Liver (tissue), 9 donors: Measurements from ENCODE around the gene GLMP. TPM values are rescaled to one million over a fixed set of nuclear protein-coding genes. Genes with fewer than 3 reads are reported as not detected.

Source experiments
- DNase-seq: peaks from one replicate; pipeline ENCODE4 v3.0.0-alpha.2; 2017; ENCODE audit warnings: low spot score
- H3K27ac ChIP-seq, 2 donors: one replicate each; pipeline ENCODE4 v1.7.0; 2013; ENCODE audit warnings: inconsistent platforms in 2 of 2, low read length in 2 of 2, control low read depth in 1 of 2, low read depth in 1 of 2, mild to moderate bottlenecking in 1 of 2
- H3K27me3 ChIP-seq, 4 donors: one replicate each; pipeline versions ENCODE4 v1.6.1 to v1.7.0; 2013; ENCODE audit warnings: low read length in 3 of 4, inconsistent platforms in 1 of 4, mild to moderate bottlenecking in 1 of 4, moderate library complexity in 1 of 4; ENCODE audit not compliant: control insufficient read depth in 4 of 4, insufficient read depth in 4 of 4
- H3K36me3 ChIP-seq, 4 donors: one replicate each; pipeline versions ENCODE4 v1.6.1 to v1.7.0; 2013; ENCODE audit warnings: low read length in 3 of 4, mild to moderate bottlenecking in 3 of 4, low read depth in 1 of 4, moderate library complexity in 1 of 4; ENCODE audit not compliant: control insufficient read depth in 4 of 4, insufficient read depth in 3 of 4
- H3K4me1 ChIP-seq, 4 donors: one replicate each; pipeline versions ENCODE4 v1.6.1 to v1.7.0; 2013; ENCODE audit warnings: low read length in 3 of 4, mild to moderate bottlenecking in 3 of 4, moderate library complexity in 1 of 4; ENCODE audit not compliant: control insufficient read depth in 4 of 4, insufficient read depth in 4 of 4
- H3K4me3 ChIP-seq, 3 donors: one replicate each; pipeline versions ENCODE4 v1.6.1 to v1.7.0; 2013; ENCODE audit warnings: low read length in 3 of 3, control low read depth in 1 of 3, low read depth in 1 of 3, mild to moderate bottlenecking in 1 of 3
- H3K9ac ChIP-seq, 2 donors: one replicate each; pipeline ENCODE4 v1.7.0; 2013; ENCODE audit warnings: low read length in 2 of 2, mild to moderate bottlenecking in 2 of 2, moderate library complexity in 2 of 2, control low read depth in 1 of 2, low read depth in 1 of 2
- H3K9me3 ChIP-seq, 4 donors: one replicate each; pipeline versions ENCODE4 v1.6.1 to v1.7.0; 2013; ENCODE audit warnings: low read length in 3 of 4; ENCODE audit not compliant: control insufficient read depth in 4 of 4
- ATF3 ChIP-seq: IDR thresholded peaks from 2 replicates; pipeline ENCODE4 v1.6.1; 2016; ENCODE audit warnings: antibody characterized with exemption
- CTCF ChIP-seq: fragments of 150-350 bp; IDR thresholded peaks from 2 replicates; pipeline ENCODE4 v1.5.1; 2017; ENCODE audit warnings: improper control_type of control experiment, low read depth, low read length; ENCODE audit not compliant: missing input control
- EGR1 ChIP-seq, 2 donors: IDR thresholded peaks; 2 replicates each; pipeline ENCODE4 v1.6.1; 2016 to 2018; ENCODE audit warnings: antibody characterized with exemption in 2 of 2, low read depth in 2 of 2
- FOXA1 ChIP-seq: IDR thresholded peaks from 2 replicates; pipeline ENCODE4 v1.6.1; 2016; ENCODE audit warnings: antibody characterized with exemption
- FOXA2 ChIP-seq: IDR thresholded peaks from 2 replicates; pipeline ENCODE4 v1.6.1; 2016; ENCODE audit warnings: antibody characterized with exemption
- GABPA ChIP-seq, 2 donors: IDR thresholded peaks in 1 of 2; conservative IDR thresholded peaks in 1 of 2; 2 replicates each; pipeline ENCODE4 v1.6.1; 2016; ENCODE audit warnings: antibody characterized with exemption in 2 of 2, mild to moderate bottlenecking in 1 of 2, moderate library complexity in 1 of 2
- HNF4A ChIP-seq, 2 donors: conservative IDR thresholded peaks; 2 replicates each; pipeline ENCODE4 v1.6.1; 2016; ENCODE audit warnings: antibody characterized with exemption in 2 of 2, mild to moderate bottlenecking in 2 of 2
- HNF4G ChIP-seq: IDR thresholded peaks from 2 replicates; pipeline ENCODE4 v1.6.1; 2016; ENCODE audit warnings: antibody characterized with exemption
- JUND ChIP-seq, 2 donors: IDR thresholded peaks; 2 replicates each; pipeline ENCODE4 v1.6.1; 2016; ENCODE audit warnings: antibody characterized with exemption in 2 of 2
- MAX ChIP-seq: IDR thresholded peaks from 2 replicates; pipeline ENCODE4 v1.6.1; 2016; ENCODE audit warnings: antibody characterized with exemption
- NR2F2 ChIP-seq: IDR thresholded peaks from 2 replicates; pipeline ENCODE4 v1.6.1; 2016; ENCODE audit warnings: antibody characterized with exemption
- RAD21 ChIP-seq, 2 donors: IDR thresholded peaks; 2 replicates each; pipeline ENCODE4 v1.6.1; 2016; ENCODE audit warnings: antibody characterized with exemption in 2 of 2, mild to moderate bottlenecking in 2 of 2
- REST ChIP-seq: IDR thresholded peaks from 2 replicates; pipeline ENCODE4 v1.6.1; 2016; ENCODE audit warnings: antibody characterized with exemption, mild to moderate bottlenecking
- RXRA ChIP-seq, 2 donors: IDR thresholded peaks; 2 replicates each; pipeline ENCODE4 v1.6.1; 2017 to 2018; ENCODE audit warnings: antibody characterized with exemption in 2 of 2, mild to moderate bottlenecking in 1 of 2
- SP1 ChIP-seq: IDR thresholded peaks from 2 replicates; pipeline ENCODE4 v1.6.1; 2018; ENCODE audit warnings: antibody characterized with exemption, mild to moderate bottlenecking
- TAF1 ChIP-seq: conservative IDR thresholded peaks from 2 replicates; pipeline ENCODE4 v1.6.1; 2016; ENCODE audit warnings: antibody characterized with exemption, mild to moderate bottlenecking
- YY1 ChIP-seq: IDR thresholded peaks from 2 replicates; pipeline ENCODE4 v1.6.1; 2016; ENCODE audit warnings: antibody characterized with exemption, mild to moderate bottlenecking
- ZBTB33 ChIP-seq: IDR thresholded peaks from 2 replicates; pipeline ENCODE4 v1.6.1; 2016; ENCODE audit warnings: antibody characterized with exemption
- WGBS: extraction: QIAGEN DNeasy Blood & Tissue Kit; methylation state at CpG from one replicate; pipeline ENCODE4 v1.1.7; 2013; 5-methylcytosine and 5-hydroxymethylcytosine counted together
- polyA plus RNA-seq, 2 donors: library from polyadenylated mRNA; stranded (reverse) in 1 of 2; unstranded in 1 of 2; fragments of 200-250 nt in 1 of 2; fragments of >200 nt in 1 of 2; fragmentation: Nextera tagmentation in 1 of 2; extraction: Ambion mirVana in 1 of 2; gene quantifications; one replicate each; pipeline versions ENCODE4 v1.2.1 to v1.2.3, GENCODE V29; 2013 to 2015
- total RNA-seq, 2 donors: library from RNA; depleted of rRNA; stranded (reverse); fragments of >200 nt; gene quantifications; one replicate each; pipeline ENCODE4 v1.2.3, GENCODE V29; 2014
- donor health status: healthy.
- donor health status: healthy.
- donor health status: healthy.
- donor health status: healthy.
- donor health status: healthy.

GLMP gene
- total and polyA plus RNA-seq, 4 donors = 26.5 to 51.4 (median 39.0) TPM

- TF ChIP-seq JUND (IDR thresholded peaks at IDR 0.05) = no peak
- TF ChIP-seq REST = no peak
- TF ChIP-seq NR2F2 = no peak
- TF ChIP-seq ZBTB33 = no peak
- no peak for TF ChIP-seq SP1
- no peak for TF ChIP-seq CTCF
- TF ChIP-seq TAF1 = no peak
- no peak for TF ChIP-seq FOXA1
- TF ChIP-seq HNF4A (conservative IDR thresholded peaks at IDR 0.05) = no peak
- no peak for TF ChIP-seq YY1
- TF ChIP-seq HNF4G = no peak
- TF ChIP-seq EGR1 (IDR thresholded peaks at IDR 0.05; ENCODE audit: low read depth in 2 of 2) = no peak
- no peak for TF ChIP-seq FOXA2
- TF ChIP-seq ATF3 = no peak
- no peak for TF ChIP-seq RAD21 (IDR thresholded peaks at IDR 0.05)
- no peak for TF ChIP-seq RXRA (IDR thresholded peaks at IDR 0.05)
- no peak for TF ChIP-seq MAX
- TF ChIP-seq GABPA (IDR thresholded peaks at IDR 0.05 in 1 of 2, conservative IDR thresholded peaks at IDR 0.05 in 1 of 2) = no peak
- H3K9ac ChIP-seq = no peak overlapping the region
- peaks cover 25 to 81% (median 67%) of the 10 kb centered on the region in 4 donors for H3K36me3 ChIP-seq
- H3K4me1 ChIP-seq = no peaks in the 10 kb centered on the region
- 86% methylated on average over 3 of the region's 3 CpGs for WGBS
- H3K9me3 ChIP-seq = no peaks in the 10 kb centered on the region
- H3K27ac ChIP-seq = no peak overlapping the region
- no peaks in the 10 kb centered on the region for H3K27me3 ChIP-seq
- DNase-seq = no peak
- no peak overlapping the region for H3K4me3 ChIP-seq
These were observed 25.1 kb upstream of the GLMP start for GRCh38 chr1:156320560-156320959.
